Epithelial cell of esophagus (primary cell): ENCODE data around the gene SHQ1.
A peak's percentile ranks its signal among the peaks of the same experiment; 100 is the strongest.

ENCODE experiments used
- DNase-seq: peaks from one replicate; pipeline ENCODE4 v3.0.0; 2010; ENCODE audit warnings: low read depth
- H3K4me3 ChIP-seq: 2 replicates; pipeline ENCODE4 v1.5.1; 2011; ENCODE audit warnings: mild to moderate bottlenecking, low read length, control low read depth
- TF ChIP-seq, protein P1 (sequence below): IDR thresholded peaks from 2 replicates; pipeline ENCODE4 v1.5.1; 2011; ENCODE audit warnings: low read depth, mild to moderate bottlenecking, low read length, control low read depth, inconsistent platforms; ENCODE audit not compliant: insufficient read depth; ENCODE audit errors: missing control alignments

SHQ1 gene

DNA sequence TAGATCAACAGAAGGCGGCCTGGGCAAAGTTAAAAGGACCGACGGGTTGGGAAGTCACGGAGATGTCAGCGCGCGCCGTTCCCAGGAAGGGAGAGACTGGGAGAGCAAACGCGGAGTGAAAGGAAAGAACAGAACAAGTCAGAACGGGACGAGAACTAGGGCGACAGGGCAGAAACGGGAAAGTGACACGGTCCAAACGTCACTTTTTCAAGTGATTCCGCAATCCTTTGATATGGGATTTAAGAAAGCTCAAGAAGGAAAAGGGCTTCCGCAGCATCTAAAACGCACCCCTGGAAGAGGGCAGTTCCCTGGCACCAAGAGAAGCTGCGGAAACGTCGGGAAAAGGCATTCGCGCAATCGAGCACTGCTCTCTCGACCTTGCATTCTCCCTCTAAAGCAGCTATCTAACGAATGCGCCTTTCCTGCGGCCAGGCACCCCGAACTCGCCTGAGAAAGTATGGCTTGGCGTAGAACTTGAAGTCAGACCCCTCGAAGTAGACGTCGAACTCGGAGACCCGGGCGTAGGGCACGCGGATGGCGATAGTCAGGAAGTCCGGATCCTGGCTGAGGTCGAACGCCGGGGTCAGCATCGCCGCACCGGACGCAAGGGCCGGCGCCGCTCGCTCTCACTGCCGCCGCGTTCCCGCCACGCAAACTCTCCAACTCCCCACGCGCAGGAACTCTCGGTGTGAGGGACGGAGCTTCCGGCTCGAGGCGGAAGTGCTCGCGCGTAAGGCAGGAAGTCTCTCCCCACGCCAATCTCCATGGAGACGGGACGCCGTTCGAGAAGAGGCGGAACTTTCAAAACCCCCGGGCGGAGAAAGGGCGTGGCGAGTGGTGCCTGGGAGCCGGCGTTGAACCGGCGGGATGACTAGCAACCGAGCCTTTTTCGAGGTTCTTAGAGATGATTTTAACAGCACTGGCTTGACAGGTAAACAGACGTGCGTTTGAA is at the start of gene SHQ1:
SHQ1 (minus strand) TSS at position 695 of the 952 bp plus-strand sequence; CDS start at position 590, 105 bp downstream.
- peak; percentile 97 for DNase-seq
- peak within 1 kb of the TSS; percentile 91 for H3K4me3 ChIP-seq
- TF ChIP-seq, protein P1, sequence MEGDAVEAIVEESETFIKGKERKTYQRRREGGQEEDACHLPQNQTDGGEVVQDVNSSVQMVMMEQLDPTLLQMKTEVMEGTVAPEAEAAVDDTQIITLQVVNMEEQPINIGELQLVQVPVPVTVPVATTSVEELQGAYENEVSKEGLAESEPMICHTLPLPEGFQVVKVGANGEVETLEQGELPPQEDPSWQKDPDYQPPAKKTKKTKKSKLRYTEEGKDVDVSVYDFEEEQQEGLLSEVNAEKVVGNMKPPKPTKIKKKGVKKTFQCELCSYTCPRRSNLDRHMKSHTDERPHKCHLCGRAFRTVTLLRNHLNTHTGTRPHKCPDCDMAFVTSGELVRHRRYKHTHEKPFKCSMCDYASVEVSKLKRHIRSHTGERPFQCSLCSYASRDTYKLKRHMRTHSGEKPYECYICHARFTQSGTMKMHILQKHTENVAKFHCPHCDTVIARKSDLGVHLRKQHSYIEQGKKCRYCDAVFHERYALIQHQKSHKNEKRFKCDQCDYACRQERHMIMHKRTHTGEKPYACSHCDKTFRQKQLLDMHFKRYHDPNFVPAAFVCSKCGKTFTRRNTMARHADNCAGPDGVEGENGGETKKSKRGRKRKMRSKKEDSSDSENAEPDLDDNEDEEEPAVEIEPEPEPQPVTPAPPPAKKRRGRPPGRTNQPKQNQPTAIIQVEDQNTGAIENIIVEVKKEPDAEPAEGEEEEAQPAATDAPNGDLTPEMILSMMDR, result no peak

DNA sequence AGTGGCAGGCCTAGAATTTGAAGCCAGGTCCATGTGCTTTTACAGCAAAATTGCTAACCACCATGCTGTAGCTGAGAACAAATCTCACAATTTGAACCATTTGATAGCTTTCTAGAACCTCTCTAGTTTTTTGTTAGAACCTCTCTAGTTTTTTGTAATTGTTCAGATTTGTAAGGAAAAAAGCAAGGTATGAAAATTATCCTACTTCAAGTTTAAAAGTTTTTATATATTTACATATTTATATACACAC is 49.4 kb upstream of the SHQ1 start:
- DNase-seq, result no peak
- no peak overlapping the region for H3K4me3 ChIP-seq
- TF ChIP-seq, protein P1, result no peak

DNA sequence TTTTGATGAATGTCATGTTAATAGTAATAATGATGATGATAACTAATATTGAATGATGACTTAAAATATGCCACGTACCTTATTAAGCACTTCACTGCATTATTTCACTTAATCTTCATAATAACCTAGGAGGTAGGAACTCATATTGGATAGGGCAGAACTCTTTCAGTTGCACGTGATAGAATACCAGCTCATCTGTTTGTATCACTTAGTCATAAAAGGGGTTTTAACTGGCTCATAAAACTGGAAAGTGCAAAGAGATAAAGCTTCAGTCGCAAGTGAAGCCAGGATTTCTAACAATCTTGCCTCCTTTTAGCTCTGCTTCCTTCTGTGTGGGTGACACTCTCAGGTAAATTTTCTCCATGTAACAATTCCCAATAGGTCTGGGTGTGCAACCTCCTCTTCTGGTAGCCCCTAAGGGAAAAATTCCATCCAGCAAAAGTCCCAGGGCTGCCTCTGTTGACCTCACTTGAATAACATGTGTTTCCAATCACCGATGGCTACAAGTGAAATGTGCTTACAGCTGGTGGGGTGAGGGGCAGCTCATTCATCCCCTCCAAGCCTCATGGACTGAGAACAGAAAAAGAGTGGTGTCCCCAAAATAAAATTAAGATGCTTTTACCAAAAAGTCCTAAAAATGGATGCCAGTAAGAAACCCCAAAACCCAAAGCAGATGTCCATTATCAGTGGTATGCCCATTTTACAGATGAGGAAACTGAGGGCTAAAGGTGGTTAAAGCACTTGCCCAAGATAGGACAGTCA is 48.9 kb upstream of the SHQ1 start:
- H3K4me3 ChIP-seq, result no peak overlapping the region
- DNase-seq, result no peak
- TF ChIP-seq, protein P1, result no peak

DNA sequence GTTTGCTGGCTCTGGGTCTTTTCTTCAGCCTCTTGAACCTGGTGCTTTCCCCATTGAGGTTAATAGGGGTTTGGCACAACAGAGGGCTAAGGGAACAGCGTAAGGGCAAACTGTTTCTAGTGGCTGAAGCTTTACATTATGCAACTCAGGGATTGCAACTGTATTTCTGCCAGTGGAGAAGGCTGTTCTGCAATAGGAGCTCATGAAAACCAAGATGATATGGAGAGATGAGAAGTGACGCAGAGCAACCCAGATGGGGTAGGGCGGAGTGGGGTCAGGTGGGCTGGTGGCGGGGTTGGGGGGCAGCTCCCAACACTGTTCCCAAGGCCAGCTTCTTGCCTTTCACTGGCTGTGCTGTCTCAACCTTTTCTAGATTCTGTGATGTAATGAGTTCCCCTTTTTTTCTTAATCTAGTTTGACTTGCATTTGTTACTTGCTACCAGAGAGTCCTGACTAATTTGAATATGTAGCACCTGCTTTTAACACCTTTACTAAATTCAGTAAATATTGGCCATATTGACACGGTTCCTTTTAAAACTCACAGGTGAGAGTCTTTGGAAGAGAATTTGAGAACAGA is 46.8 kb upstream of the SHQ1 start:
- DNase-seq, result no peak
- no peak overlapping the region for H3K4me3 ChIP-seq
- TF ChIP-seq, protein P1, result no peak

DNA sequence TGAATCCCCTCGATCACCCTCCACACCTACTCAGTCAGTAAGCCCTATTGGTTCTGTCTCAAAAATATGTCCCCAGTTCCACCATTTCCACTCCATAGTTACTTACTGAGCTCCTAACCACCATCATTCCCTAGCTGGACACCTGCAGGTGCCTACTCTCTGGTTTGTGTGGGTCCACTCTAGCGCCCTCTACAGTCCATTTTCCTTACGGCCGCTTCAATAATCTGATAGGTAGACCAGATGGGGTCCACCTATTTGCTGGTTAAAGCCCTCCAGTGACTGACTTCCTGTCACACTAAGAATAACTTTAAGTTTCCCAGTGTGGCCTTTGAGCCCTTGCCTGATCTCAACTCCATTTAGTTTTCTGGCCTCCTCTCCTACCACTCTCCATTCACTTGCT is 44.6 kb upstream of the SHQ1 start:
- TF ChIP-seq, protein P1, result no peak
- no peak for DNase-seq
- no peak overlapping the region for H3K4me3 ChIP-seq

DNA sequence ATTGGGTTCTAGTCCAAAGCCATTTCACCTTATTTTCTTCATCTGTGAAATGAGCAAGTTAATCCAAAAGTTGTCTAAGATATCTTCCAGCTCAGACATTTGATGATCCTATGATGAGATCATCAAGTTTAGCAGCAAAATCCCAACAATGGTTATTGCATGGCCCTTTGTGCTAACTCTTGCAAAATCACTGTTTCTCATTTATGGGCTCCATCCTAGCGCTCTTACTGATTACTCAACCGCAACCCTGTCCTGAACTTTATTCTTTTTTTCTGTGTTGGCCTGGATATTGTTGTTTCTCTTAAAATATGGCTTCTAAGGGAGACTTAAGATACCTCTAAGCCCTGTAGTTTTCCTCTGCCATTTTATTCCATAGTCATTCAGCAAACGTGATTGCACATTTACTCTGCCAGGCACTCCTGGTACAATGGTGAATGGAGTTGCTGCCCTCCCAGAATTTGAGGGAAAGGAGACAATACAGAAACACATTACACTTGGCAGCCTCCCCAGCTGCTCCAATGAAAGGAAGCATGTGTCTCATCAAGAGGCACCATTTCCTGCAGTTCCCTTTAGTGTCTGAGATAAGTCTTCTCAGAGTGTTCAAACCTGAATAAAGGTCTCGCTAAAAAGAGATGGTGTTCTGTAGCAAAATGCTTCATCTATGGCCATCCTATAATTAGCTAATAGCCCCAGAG is 44.0 kb upstream of the SHQ1 start:
- DNase-seq, result peak; percentile 87

More for the DNA sequence above, 44.0 kb upstream of the SHQ1 start:
- TF ChIP-seq, protein P1, result no peak
- H3K4me3 ChIP-seq, result no peak overlapping the region
